RCC 7860 (cell line): ENCODE results near the gene MGA.
A peak's percentile ranks its signal among the peaks of the same experiment; 100 is the strongest.

Source experiments
- DNase-seq: peaks from one replicate; pipeline ENCODE4 v3.0.0-alpha.2; 2015; ENCODE audit warnings: low spot score
- FAIRE-seq: peaks from 2 replicates; lab custom pipeline; 2012; peaks lifted over from hg19 to GRCh38; lab: Jason Lieb, UNC

Gene MGA

GRCh38 chr15:41656188-41656587 lies 4.0 kb upstream of the MGA start:
- DNase-seq, result no peak
- FAIRE-seq, result no peak

GRCh38 chr15:41658689-41659088 lies 1.5 kb upstream of the MGA start:
- FAIRE-seq, result no peak

GRCh38 chr15:41659190-41659589 lies 1.0 kb upstream of the MGA start:
- FAIRE-seq, result no peak
- DNase-seq, result no peak

More at GRCh38 chr15:41658689-41659088, 1.5 kb upstream of the MGA start:
- no peak for DNase-seq

GRCh38 chr15:41659855-41660234 lies 360 bp upstream of the MGA start:
- DNase-seq, result no peak
- no peak for FAIRE-seq

- DNase-seq (no peak), FAIRE-seq (no peak)
These were observed 893 bp downstream of the MGA start for GRCh38 chr15:41661078-41661517.

GRCh38 chr15:41661518-41662225 lies 1.5 kb downstream of the MGA start:
- FAIRE-seq (no peak), DNase-seq (peak; percentile 54)

GRCh38 chr15:41666353-41666920 lies 6.2 kb downstream of the MGA start:
- no peak for DNase-seq
- FAIRE-seq, result no peak

GRCh38 chr15:41669701-41670100 lies 9.5 kb downstream of the MGA start:
- DNase-seq (no peak), FAIRE-seq (no peak)

GRCh38 chr15:41671656-41672648 lies 11.7 kb downstream of the MGA start:
- FAIRE-seq, result no peak
- DNase-seq, result no peak

- no peak for DNase-seq
- no peak for FAIRE-seq
These were observed 15.1 kb downstream of the MGA start for GRCh38 chr15:41675337-41675736.

- DNase-seq (no peak), FAIRE-seq (no peak)
These were observed 18.5 kb downstream of the MGA start for GRCh38 chr15:41678742-41679141.

GRCh38 chr15:41683955-41684354 lies 23.8 kb downstream of the MGA start:
- no peak for FAIRE-seq

GRCh38 chr15:41688671-41689070 lies 28.5 kb downstream of the MGA start:
- no peak for FAIRE-seq
- no peak for DNase-seq

More at GRCh38 chr15:41683955-41684354, 23.8 kb downstream of the MGA start:
- no peak for DNase-seq

- FAIRE-seq, result no peak
- DNase-seq, result no peak
These were observed 28.9 kb downstream of the MGA start for GRCh38 chr15:41689083-41689482.

GRCh38 chr15:41689834-41690233 lies 29.6 kb downstream of the MGA start:
- DNase-seq, result no peak
- no peak for FAIRE-seq

GRCh38 chr15:41690636-41691035 lies 30.4 kb downstream of the MGA start:
- DNase-seq, result no peak
- FAIRE-seq, result no peak

GRCh38 chr15:41691471-41691870 lies 31.3 kb downstream of the MGA start:
- DNase-seq, result no peak
- no peak for FAIRE-seq

- DNase-seq (no peak), FAIRE-seq (no peak)
These were observed 31.8 kb downstream of the MGA start for GRCh38 chr15:41692049-41692448.

GRCh38 chr15:41693757-41694156 lies 33.6 kb downstream of the MGA start:
- no peak for FAIRE-seq

GRCh38 chr15:41695750-41696436 lies 35.7 kb downstream of the MGA start:
- FAIRE-seq (no peak), DNase-seq (peak; percentile 27)

More at GRCh38 chr15:41693757-41694156, 33.6 kb downstream of the MGA start:
- no peak for DNase-seq

- FAIRE-seq (no peak), DNase-seq (peak; percentile 18)
These were observed 38.6 kb downstream of the MGA start for GRCh38 chr15:41698779-41699178.
